HCT116 (cell line): Measurements from ENCODE around the gene PON3.

ENCODE experiments used
- CEBPB ChIP-seq: IDR thresholded peaks from 2 replicates; pipeline ENCODE4 v1.6.1; 2012; ENCODE audit warnings: low read depth
- CTCF ChIP-seq, 3 experiments: fragments of 200-600 bp in 1 of 3; sonication (generic) in 1 of 3; IDR thresholded peaks in 2 of 3; conservative IDR thresholded peaks in 1 of 3; 2 replicates each; pipeline ENCODE4 v1.5.1; 2012 to 2017; ENCODE audit warnings: low read depth in 2 of 3, low read length in 2 of 3, antibody characterized with exemption in 1 of 3, borderline replicate concordance in 1 of 3, control low read depth in 1 of 3, mild to moderate bottlenecking in 1 of 3, mixed read lengths in 1 of 3, mixed run types in 1 of 3, moderate library complexity in 1 of 3; ENCODE audit not compliant: insufficient read depth in 1 of 3
- EZH2phosphoT487 ChIP-seq: fragments of 200-600 bp; IDR thresholded peaks from 2 replicates; pipeline ENCODE4 v1.6.1; 2018; ENCODE audit warnings: antibody characterized with exemption, borderline replicate concordance
- POLR2A ChIP-seq: IDR thresholded peaks from 2 replicates; pipeline ENCODE4 v1.7.0; 2011; ENCODE audit warnings: borderline replicate concordance; ENCODE audit not compliant: insufficient read depth, insufficient read length; ENCODE audit errors: extremely low read depth
- POLR2AphosphoS5 ChIP-seq: IDR thresholded peaks from 2 replicates; pipeline ENCODE4 v1.6.1; 2011; ENCODE audit warnings: mild to moderate bottlenecking, low read depth, low read length, moderate library complexity
- SIN3A ChIP-seq: IDR thresholded peaks from 2 replicates; pipeline ENCODE4 v1.6.1; 2012; ENCODE audit warnings: low read depth
- TF ChIP-seq, protein P1 (sequence below): IDR thresholded peaks from 2 replicates; pipeline ENCODE4 v1.6.1; 2012
- TF ChIP-seq, protein P2 (sequence below): IDR thresholded peaks from 2 replicates; pipeline ENCODE4 v1.6.1; 2012
- TF ChIP-seq, protein P3 (sequence below): IDR thresholded peaks from 2 replicates; pipeline ENCODE4 v1.6.1; 2011; ENCODE audit warnings: mild to moderate bottlenecking, low read length, moderate library complexity; ENCODE audit not compliant: insufficient replicate concordance; ENCODE audit errors: extremely low read depth

DNA sequence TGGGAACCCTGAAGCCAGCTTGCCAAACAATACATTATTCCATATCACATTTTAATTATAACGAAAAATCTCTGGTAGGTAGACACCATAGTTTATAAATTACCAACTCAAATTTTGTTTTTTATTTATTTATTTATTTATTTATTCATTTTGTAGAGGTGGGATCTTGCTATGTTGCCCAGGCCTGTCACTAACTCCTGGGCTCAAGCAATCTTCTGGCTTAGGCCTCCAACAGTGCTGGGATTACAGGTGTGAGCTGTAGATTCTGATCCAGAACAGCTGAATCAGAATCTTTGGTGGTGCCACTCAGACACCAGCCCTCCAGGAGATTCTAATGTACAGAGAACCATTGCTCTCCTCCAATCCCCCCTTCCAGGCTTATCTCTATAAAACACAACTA is 37.0 kb upstream of the PON3 start:
- TF ChIP-seq CTCF (IDR thresholded peaks at IDR 0.05 in 2 of 3, conservative IDR thresholded peaks at IDR 0.05 in 1 of 3; ENCODE audit: borderline replicate concordance in 1 of 3, insufficient read depth in 1 of 3, low read depth in 2 of 3, low read length in 2 of 3) (no peak), CEBPB (no peak), EZH2phosphoT487 (no peak), SIN3A (no peak), POLR2A (no peak), POLR2AphosphoS5 (no peak)
- TF ChIP-seq, protein P1, sequence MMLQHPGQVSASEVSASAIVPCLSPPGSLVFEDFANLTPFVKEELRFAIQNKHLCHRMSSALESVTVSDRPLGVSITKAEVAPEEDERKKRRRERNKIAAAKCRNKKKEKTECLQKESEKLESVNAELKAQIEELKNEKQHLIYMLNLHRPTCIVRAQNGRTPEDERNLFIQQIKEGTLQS: no peak
- TF ChIP-seq, protein P2, sequence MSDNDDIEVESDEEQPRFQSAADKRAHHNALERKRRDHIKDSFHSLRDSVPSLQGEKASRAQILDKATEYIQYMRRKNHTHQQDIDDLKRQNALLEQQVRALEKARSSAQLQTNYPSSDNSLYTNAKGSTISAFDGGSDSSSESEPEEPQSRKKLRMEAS: no peak
- TF ChIP-seq, protein P3, sequence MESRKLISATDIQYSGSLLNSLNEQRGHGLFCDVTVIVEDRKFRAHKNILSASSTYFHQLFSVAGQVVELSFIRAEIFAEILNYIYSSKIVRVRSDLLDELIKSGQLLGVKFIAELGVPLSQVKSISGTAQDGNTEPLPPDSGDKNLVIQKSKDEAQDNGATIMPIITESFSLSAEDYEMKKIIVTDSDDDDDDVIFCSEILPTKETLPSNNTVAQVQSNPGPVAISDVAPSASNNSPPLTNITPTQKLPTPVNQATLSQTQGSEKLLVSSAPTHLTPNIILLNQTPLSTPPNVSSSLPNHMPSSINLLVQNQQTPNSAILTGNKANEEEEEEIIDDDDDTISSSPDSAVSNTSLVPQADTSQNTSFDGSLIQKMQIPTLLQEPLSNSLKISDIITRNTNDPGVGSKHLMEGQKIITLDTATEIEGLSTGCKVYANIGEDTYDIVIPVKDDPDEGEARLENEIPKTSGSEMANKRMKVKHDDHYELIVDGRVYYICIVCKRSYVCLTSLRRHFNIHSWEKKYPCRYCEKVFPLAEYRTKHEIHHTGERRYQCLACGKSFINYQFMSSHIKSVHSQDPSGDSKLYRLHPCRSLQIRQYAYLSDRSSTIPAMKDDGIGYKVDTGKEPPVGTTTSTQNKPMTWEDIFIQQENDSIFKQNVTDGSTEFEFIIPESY: no peak
